Stimulated activated CD8-positive, alpha-beta memory T cell treated with anti-CD3 and anti-CD28 coated beads, Interleukin-2, amount 100 ng/mL, for 1 hour (primary cell): ENCODE measurements around the gene OR9I1.

Experiments used
- DNase-seq, 2 donors: peaks; one replicate each; pipeline ENCODE4 v3.0.0-alpha.2; 2020; ENCODE audit warnings: low read depth in 2 of 2

Gene OR9I1

DNA sequence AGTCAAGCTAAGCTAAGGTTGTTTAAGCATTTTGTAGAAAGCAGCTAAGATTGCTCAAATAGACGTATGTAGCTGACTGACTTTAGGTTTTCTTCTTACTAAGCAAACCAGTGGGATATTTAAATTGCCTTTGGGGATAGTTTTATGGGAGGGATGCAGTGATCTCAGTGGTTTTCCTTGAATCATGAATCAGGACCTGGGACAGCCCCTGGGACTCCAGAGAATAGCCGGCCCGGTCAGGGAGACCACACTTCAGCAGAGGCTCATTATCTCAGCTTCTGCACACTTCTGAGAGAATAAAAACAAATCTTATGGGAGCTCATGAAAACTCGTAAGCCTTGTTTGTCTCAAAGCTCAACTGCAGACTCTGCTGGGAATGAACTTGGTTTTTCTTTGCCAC, at the start of gene OR9I1:
Gene OR9I1 (minus strand): TSS at position 62 of the 400 bp plus-strand sequence. CDS start 6,086 bp downstream, outside the sequence.
- no peak for DNase-seq

DNA sequence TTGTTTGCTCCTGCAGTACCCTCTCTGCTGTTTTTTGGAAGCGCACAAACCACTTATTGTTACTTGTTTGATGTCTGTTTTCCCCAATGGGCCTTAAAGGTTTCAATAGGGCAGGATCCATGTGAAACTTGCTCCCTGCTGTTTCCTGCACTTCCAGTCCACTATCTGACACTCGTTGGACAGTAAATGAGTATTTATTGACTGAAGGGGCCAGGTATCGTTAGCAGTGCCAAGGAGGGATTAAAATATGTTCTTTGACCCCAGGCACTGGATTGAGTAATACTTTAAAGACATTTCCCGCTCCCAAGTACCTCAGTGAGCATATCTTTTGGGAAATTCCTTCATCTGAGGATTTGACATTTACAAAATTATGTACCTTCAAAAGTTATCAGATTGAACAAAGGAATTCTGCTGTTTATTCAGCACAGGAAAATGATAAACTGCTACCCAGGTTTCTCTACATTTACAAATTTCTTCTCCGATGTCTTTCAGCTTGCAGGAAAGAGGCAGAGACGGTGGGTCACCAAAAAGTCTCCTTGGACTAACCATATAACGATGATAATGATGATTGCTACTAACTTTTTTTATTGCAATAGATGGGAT, 40.3 kb upstream of the OR9I1 start:
- no peak for DNase-seq

DNA sequence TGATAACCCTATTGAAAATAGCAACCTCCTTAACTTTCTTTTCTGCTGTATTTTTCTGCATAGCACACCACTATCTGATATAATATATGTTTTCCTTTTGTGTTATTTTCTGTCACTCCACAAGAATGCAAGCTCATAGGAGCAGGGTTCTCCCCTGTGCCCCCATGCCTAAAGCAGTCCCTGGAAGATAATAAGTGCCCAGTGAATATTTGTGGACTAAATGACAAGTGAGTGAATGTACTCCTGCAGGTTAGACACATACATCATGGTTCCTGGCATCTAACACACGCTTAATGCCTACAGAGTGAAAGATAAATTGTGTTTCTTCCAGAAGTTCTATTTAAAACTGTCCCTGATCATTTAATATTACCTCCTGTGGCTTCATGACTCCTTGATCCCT, 39.7 kb upstream of the OR9I1 start:
- no peak for DNase-seq

DNA sequence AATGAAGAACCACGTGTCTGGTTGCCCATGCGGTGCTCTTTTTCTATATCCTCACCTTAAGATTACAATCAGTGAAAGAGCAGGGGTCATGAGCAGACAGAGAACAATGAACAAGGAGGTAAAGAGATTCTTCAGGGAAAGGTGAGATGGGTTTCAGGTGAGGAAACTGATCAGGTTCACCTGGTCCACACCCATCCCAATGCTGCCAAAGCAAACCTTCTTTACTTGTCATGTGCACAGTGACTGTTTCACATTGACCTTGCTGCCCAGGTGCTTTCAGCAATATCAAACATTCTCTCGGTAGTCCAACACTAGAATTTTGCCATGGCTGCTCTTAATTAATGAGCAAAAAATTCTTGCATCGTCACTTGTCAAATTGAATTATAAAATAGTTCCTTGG, 39.1 kb upstream of the OR9I1 start:
- no peak for DNase-seq

- no peak for DNase-seq
These were observed 27.5 kb upstream of the OR9I1 start for GRCh38 chr11:58152781-58153180.

GRCh38 chr11:58142761-58143160, 17.4 kb upstream of the OR9I1 start:
- no peak for DNase-seq

DNA sequence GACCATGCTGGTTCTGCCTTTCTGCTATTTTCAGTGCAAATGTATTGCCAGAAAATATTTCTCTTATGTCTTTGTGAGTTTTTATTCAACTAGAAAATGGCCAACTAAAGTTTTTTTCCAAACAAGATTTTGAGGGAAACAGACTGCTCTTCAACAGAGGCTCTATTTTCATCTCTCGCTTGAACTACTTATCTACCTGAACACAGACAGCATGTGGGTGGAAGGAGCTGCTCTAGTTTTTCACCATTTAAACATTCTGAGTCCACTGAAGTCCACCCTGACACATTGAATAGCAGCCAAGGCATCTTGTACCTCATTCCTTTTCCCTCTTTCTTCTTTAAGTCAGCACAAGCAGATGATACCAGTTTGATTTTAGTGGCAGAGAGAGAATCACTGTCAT, 9.8 kb upstream of the OR9I1 start:
- no peak for DNase-seq

- no peak for DNase-seq
These were observed 8.8 kb upstream of the OR9I1 start for GRCh38 chr11:58134151-58134550.

DNA sequence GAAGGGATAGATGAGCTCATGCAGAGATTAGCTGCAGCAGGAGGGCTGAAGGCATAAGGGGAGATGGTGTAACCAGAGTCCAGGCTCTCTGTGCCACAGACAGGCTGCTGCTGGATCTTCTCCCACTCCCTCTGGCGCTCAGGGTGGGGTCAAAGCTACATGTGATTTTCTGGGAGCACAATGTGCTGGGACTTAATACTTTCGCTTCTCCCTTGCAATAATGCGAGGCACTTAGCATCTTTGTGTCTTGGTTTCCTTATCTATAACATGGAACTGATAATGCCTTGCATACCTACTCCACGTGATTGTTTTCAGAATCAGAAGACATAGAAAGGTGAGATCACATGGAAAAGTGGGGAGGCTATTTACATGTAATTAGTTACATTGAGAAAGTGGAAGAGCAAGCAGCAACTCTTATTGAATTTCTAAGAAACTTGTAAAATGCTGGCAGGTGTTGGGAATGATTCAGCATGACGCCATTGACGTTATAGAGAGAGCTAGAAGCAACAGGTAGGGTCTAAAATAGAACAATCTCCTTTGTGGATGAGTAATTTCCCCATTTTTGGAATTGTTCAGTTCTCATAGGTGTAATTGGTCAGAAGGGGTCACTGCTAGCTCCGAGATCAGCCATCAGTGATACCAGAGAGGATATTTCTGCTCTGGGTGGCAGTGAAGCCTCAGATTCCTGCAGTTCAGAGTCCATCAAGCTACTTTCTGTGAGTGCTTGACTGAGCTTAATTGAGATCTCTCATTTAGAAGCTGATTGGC, 8.2 kb upstream of the OR9I1 start:
- no peak for DNase-seq

DNA sequence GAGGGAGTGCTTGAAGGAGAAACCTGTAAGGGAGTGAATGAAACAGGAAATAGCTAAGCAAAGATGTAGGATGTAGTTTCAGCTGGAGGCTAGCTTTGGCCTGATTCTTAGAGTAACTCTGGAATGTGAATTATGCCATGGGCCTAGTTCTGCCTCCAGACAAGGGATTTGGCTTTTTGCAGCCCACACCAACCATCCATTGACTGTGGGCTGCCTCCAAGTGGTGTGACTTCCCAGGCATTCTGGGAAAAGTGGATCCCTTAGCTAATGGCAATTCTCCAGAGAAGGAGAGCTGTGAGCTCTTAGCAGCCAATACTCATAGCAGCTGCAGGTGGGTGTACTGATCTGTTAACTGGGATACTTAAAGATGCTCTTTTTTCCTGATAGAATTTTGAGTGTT, 2.0 kb upstream of the OR9I1 start:
- DNase-seq = no peak

DNA sequence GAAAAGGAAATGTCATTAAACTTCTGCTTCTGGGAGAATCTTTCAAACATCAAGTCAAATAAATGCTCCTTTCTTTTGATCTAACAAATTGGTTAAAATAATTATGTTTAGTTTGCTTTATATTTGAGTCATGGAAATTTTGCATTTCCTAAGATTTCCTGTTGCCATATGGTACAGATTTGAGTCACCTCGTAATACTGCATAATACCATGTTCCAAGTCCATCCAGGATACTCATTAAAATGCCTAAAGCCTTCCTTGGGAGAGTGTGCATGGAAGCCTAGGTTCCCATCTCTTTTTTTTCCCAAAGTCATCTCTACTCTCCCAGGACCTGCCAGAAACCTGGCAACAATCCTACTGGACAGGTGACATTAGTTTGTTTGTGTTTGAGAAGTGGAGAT, 4.2 kb downstream of the OR9I1 start:
- no peak for DNase-seq

- no peak for DNase-seq
These were observed 27.9 kb downstream of the OR9I1 start for GRCh38 chr11:58097437-58097836.

DNA sequence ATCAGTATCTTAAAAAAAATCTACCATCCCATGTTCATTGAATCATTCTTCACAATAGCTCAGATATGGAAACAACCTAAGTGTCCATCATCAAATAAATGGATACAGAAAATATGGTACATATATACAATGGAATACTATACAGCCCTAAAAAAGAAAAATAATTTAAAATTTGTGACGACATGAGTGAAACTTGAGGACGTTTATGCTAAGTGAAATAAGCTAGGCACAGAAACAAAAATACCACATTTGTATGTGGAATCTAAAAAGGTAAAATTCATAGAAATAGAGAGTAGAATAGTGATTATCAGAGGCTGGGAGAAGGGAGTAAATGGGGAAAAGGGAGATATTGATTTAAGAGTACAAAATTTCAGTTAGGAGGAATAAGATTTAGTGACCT, 38.8 kb downstream of the OR9I1 start:
- DNase-seq = no peak

DNA sequence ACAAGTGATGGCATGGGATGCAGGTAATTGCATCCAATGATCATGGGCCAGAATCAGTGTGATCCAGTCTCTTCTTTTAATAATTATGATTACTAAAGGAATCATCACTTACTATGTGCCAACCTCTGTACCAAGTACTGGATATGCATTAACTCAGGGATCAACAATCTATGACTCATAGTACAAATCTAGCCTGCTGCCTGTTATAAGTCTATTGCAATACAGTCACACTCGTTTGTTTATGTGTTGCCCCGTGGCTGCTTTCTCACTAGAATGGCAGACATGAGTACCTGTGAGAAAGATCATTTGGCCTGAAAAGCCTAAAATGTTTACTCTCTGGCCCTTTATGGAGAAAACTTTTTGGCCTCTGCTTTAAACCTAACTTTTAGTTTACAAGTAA, 49.5 kb downstream of the OR9I1 start:
- DNase-seq = no peak

DNA sequence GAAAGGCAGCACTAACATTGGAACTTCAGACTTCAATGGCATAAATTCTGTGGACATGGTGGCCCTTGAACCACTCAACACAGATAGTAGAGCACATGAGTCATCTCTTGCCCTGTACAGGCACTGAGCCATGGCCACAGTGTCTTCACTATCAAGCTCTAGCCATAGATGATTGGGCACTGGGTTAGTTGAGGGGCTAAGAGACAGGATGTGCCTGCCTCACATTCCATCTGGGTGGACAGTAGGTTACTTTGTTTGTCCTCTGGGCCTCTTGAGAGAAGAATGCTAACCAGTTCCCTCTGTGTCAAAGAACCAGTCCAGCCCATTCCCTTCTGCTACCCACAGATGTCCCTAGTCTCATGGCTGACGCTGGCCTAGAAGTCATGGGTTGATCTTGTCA, 54.7 kb downstream of the OR9I1 start:
- no peak for DNase-seq

- DNase-seq = no peak
These were observed 56.7 kb downstream of the OR9I1 start for GRCh38 chr11:58068655-58069054.

DNA sequence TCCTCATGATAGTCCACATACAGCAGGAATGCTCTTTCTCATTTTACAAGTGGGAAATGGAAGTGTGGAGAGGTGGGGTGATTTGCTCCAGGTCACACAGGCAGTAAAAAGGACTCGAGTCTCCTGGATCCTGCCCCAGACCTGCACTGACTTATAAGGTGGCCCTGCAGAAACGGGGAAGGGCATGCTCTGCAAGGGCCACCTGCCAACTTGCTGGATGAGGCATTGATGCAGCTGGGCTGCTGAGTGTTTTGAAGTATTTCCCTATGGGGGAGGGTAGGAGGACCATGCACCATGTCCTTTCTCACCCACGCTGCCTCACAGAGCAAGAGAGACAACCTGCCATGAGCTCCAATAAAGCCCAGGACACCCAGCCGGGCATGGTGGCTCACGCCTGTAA, 57.6 kb downstream of the OR9I1 start:
- DNase-seq = no peak
